K562 treated with DMSO at 1 percent for 48 hours (cell line): ENCODE results near the gene BMP4. TPM values are rescaled to one million over a fixed set of nuclear protein-coding genes. Genes with fewer than 3 reads are reported as not detected.

Experiments
- total RNA-seq: library from RNA; unstranded; fragments of 300-600 nt; gene quantifications from 2 replicates; pipeline ENCODE4 v1.2.3, GENCODE V29; 2022; ENCODE audit warnings: low replicate concordance; ENCODE audit errors: extremely low read depth

BMP4 gene
- not detected in 2 replicates for total RNA-seq

GRCh38 chr14:53956427-53957201 is at the start of gene BMP4:
Gene BMP4 (minus strand): TSS chr14:53956825. CDS start chr14:53952222, 4,603 bp downstream.

